PFSK-1 (cell line): Measurements from ENCODE around the gene IL6ST.

ENCODE experiments used
- FOXP2 ChIP-seq: optimal IDR thresholded peaks from 2 replicates; pipeline ENCODE3; 2011; ENCODE audit warnings: borderline replicate concordance, control low read depth, inconsistent platforms; ENCODE audit not compliant: insufficient read depth; ENCODE audit errors: extremely low read length, extremely low read depth
- POLR2AphosphoS5 ChIP-seq: IDR thresholded peaks from 2 replicates; pipeline ENCODE4 v1.6.1; 2012; ENCODE audit warnings: low read depth, mild to moderate bottlenecking, control low read depth, low read length, moderate library complexity
- SIN3A ChIP-seq: IDR thresholded peaks from 2 replicates; pipeline ENCODE4 v1.6.1; 2012; ENCODE audit warnings: mild to moderate bottlenecking, low read length, moderate library complexity, borderline replicate concordance; ENCODE audit not compliant: insufficient read depth
- TAF1 ChIP-seq: IDR thresholded peaks from 2 replicates; pipeline ENCODE4 v1.6.1; 2012; ENCODE audit warnings: low read length, control low read depth, borderline replicate concordance; ENCODE audit not compliant: insufficient read depth
- TF ChIP-seq, protein P1 (sequence below), 2 experiments: IDR thresholded peaks; 2 replicates each; pipeline versions ENCODE4 v1.6.1 to v1.8.0; 2011 to 2012; ENCODE audit warnings: low read depth in 2 of 2, low read length in 2 of 2, control low read depth in 1 of 2, inconsistent platforms in 1 of 2, mild to moderate bottlenecking in 1 of 2, moderate library complexity in 1 of 2; ENCODE audit not compliant: insufficient read depth in 1 of 2

Gene IL6ST

DNA sequence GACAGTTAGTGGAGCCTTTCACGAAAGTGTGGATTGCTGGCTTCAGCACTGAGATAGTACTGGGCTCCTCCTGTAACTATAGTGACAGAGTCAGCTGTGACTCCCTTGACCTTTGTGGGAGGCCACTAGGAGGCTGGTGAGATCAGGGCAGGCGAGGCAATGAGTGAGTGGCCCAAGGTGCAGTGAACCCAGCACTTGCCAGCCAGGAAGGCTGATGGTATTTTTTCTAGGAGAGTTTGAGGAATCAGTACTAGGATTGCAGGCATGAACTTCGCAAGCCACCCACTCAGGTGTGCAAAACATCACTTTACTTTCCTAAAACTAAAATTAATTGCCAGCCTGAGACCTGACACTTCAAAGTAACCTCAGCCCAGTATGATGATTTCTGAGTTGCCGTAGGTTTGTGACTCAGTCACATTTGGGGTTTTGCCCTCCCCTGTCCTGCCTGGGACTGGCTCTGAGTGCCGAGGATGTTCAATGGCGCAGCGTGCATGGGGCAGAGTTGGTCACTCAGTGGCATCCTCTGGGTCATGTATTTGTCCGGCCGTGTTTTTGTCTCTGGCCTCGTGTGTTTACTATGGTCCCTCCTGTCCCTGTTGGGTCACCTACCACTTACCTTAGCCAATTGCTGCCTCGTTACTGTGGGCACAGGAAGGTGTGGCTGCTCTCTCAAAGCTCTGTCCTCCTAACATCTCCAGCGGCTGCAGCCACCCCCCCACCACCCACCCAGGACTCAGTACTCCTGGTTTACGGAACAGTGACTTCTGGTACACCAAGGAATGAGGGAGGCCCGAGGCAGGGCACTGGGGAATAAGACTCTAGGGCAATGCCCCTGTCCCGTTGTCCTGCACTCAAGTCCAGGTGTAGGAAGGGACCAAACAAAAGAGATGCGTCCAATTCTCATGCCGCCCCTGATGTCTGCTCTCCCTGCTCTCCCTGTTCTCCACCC, 76.4 kb downstream of the IL6ST start:
- TF ChIP-seq SIN3A (no peak), FOXP2 (no peak), POLR2AphosphoS5 (no peak), TAF1 (no peak)
- TF ChIP-seq, protein P1, sequence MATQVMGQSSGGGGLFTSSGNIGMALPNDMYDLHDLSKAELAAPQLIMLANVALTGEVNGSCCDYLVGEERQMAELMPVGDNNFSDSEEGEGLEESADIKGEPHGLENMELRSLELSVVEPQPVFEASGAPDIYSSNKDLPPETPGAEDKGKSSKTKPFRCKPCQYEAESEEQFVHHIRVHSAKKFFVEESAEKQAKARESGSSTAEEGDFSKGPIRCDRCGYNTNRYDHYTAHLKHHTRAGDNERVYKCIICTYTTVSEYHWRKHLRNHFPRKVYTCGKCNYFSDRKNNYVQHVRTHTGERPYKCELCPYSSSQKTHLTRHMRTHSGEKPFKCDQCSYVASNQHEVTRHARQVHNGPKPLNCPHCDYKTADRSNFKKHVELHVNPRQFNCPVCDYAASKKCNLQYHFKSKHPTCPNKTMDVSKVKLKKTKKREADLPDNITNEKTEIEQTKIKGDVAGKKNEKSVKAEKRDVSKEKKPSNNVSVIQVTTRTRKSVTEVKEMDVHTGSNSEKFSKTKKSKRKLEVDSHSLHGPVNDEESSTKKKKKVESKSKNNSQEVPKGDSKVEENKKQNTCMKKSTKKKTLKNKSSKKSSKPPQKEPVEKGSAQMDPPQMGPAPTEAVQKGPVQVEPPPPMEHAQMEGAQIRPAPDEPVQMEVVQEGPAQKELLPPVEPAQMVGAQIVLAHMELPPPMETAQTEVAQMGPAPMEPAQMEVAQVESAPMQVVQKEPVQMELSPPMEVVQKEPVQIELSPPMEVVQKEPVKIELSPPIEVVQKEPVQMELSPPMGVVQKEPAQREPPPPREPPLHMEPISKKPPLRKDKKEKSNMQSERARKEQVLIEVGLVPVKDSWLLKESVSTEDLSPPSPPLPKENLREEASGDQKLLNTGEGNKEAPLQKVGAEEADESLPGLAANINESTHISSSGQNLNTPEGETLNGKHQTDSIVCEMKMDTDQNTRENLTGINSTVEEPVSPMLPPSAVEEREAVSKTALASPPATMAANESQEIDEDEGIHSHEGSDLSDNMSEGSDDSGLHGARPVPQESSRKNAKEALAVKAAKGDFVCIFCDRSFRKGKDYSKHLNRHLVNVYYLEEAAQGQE (IDR thresholded peaks at IDR 0.05; ENCODE audit: insufficient read depth in 1 of 2, low read depth in 2 of 2, low read length in 2 of 2): no peak

DNA sequence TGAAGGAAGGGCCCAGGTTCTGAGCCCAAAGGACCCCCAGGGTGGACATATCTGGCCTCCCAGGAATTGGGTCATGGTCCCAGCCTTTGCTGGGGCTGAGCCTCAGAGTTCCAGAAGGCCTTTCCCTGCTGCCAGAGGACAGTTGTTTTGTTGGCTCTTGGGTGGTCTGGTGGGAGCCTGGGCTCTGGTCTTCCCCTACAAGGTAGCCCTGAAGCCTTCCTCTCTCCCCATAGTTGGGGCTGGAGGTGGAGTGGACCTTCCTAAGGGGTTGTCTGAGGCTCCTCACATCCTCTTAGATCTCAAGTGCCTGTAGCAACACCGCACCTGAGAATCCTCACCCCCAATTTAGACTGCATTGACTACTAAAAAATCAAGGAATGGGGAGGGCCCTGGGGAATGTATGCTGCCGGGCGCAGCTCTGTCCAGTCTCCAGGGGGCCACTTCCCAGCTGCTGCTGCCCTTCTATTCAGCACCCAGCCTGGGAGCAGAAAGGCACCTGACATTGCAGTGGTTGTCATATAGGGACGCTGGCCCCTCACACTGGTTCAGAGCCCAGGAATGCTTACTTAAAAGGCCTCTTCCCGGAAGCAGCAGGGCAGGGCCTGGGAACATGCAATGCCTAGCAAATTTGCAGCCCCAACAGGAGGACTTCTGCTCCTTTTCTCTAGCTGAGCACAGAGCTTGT, 77.2 kb downstream of the IL6ST start:
- no peak for TF ChIP-seq POLR2AphosphoS5
- TF ChIP-seq, protein P1 (IDR thresholded peaks at IDR 0.05; ENCODE audit: insufficient read depth in 1 of 2, low read depth in 2 of 2, low read length in 2 of 2): no peak
- TF ChIP-seq TAF1: no peak
- no peak for TF ChIP-seq SIN3A
- no peak for TF ChIP-seq FOXP2

DNA sequence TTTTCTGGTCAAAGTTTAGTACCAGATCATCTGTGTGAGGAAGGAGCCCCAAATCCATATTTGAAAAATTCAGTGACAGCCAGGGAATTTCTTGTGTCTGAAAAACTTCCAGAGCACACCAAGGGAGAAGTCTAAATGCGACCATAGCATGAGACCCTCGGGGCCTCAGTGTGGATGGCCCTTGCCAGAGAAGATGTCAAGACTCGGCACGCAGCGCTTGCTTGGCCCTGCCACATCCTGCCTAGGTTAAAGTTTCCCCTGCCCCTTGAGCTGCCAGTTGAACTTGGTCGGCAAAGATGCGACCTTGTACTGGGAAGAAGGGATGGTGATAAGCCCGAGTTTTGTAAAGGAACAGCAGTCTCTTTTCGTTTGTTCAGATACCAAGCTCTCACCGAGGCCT, 77.8 kb downstream of the IL6ST start:
- TF ChIP-seq SIN3A: no peak
- TF ChIP-seq POLR2AphosphoS5: no peak
- TF ChIP-seq TAF1: no peak
- TF ChIP-seq, protein P1 (IDR thresholded peaks at IDR 0.05; ENCODE audit: insufficient read depth in 1 of 2, low read depth in 2 of 2, low read length in 2 of 2): no peak
- no peak for TF ChIP-seq FOXP2

DNA sequence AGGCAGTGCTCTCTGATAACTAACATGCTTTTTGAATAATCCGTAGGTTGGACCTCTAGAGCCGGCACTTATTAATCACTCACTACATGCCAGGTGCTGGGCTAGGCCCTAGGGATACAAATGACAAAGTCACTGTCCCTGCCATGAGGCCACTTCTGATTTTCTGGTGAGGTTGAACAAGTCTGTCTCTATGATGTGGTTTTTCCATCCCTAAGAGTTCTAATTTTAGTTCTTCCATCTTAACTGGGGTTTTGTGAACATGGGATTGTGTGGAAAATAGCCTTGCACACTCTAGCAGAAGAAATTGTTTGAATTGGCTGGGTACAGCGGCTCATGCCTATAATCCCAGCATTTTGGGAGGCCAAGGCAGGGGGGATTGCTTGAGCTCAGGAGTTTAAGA, 79.0 kb downstream of the IL6ST start:
- TF ChIP-seq, protein P1 (IDR thresholded peaks at IDR 0.05; ENCODE audit: insufficient read depth in 1 of 2, low read depth in 2 of 2, low read length in 2 of 2): no peak
- TF ChIP-seq TAF1 (no peak), POLR2AphosphoS5 (no peak), FOXP2 (no peak), SIN3A (no peak)
